ENCODE results near the gene VTI1A.

Gene VTI1A

DNA sequence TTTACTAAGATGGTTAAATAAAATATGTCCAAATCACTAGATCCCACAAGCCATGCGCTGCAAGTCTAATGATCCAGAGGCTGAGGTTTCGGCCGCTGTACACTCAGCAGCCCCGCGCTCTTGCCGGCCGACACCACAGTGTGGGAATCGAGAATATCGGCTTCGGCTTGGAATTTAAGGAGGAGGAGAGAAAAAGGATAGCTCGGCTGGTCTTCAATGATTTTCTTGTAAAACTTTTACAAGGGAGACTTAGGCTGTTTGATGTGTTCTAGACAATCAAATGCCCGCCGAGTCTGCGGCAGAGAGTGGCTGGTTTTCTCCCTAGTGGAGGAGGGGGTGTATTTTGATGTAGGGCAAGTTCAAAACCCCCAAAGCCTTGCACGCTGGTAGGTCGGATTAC is 384.8 kb downstream of the VTI1A start:
- DNase-seq = no peak

GRCh38 chr10:112832361-112832878 is 385.4 kb downstream of the VTI1A start:
- peak in 1 of 56 donors; percentile 10 for DNase-seq

DNA sequence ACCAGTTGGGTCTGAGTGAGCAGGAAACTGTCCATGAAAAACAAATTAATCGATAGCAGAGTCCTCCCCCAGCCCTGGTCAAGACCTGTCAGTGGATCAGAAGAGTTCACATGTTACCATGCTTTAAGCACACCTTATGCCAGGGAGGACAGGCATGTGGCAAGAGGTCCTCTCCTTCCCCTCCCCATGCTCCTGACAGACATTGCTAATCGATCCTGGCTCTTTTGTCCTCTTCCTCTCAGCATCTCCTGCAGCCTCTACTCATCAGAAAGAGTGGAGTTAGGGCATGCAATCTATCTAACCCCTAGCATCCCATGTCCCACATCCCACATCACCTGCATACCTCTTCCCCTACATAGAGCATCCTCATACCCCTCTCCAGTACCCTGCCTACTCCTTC is 385.9 kb downstream of the VTI1A start:
- no peak for DNase-seq

GRCh38 chr10:112834751-112835181 is 387.8 kb downstream of the VTI1A start:
- DNase-seq = no peak

DNA sequence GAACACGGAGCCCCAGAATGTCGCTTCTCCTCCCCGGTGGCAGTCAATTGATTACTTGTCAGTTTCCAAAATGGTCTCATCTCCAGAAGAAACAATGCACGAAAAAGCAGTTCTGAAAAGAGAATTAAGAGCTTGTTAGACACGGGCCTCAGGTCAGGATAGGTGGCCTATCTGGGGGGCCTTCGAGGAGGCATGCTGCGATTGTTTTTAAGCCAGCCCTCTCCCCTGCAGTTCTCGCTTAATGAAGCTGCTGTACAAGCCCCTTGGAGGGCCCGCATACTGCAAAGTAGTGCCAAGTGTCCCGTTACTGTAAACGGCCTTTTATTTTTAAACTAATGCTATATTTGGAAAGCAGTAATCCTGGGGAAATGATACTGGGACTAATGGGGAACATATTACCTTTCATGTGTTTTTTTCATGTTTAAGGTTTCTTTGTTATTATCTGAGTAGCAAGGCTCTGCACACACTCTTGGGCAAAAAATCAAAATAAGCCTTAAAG is 388.3 kb downstream of the VTI1A start:
- DNase-seq = no peak

DNA sequence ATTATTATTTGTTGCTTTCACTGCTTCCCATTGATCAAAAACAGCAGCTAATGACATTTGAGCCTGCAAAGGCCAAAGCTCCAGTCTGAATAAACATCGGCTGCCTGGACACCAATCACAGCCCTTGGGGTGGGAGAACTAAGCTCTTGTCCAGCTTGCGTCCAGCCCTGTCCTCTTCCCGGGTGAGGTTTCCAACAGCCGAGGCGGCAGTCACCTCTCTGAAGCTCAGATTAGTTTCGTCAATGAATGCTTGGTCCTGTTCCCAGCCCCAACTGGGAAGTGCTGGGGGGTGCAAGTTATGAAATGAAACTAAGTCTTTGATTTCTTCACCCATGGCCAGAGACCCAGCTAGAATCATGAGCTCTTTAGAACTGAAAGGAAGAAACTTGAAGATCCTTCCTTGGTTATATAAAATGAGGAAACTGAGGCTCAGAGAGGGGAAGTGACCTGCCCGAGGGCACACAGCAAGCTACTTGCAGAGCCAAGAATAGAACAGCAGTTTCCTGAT is 389.0 kb downstream of the VTI1A start:
- DNase-seq = peak in 3 of 56 donors; percentile 1 to 31 (median 12)

DNA sequence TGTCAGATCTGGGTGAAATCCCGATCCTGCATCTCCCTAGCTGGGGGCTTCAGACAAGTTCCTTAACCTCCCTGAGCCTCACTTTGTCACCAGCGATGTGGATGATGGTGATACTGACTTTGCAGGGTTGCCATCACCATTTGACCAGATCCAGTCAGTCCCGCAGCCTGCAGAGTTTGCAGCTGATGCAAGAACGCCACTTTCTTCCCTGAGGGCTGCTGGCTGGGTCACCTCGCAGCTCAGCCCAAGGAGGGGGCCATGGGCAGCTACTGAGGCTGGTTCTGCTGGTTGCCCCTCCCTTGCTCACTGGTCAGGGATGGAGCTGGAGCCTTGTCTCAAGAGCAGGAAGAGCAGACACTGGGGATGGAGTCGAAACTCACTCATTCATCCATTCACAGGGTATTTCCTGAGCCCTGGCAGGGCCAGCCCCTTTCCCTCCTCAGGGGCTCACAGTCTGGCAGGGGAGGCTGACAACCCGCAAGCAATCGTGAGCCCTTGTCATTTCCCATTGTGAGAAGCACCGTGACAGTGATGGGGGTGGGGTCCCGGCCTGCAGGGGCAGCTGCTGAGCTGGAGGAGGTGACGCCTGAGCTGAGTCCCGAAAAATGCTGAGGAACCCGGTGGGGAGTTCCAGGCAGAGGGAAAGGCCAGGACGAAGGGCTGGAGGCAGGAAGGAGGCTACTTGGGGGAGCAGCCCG is 391.9 kb downstream of the VTI1A start:
- no peak for DNase-seq

DNA sequence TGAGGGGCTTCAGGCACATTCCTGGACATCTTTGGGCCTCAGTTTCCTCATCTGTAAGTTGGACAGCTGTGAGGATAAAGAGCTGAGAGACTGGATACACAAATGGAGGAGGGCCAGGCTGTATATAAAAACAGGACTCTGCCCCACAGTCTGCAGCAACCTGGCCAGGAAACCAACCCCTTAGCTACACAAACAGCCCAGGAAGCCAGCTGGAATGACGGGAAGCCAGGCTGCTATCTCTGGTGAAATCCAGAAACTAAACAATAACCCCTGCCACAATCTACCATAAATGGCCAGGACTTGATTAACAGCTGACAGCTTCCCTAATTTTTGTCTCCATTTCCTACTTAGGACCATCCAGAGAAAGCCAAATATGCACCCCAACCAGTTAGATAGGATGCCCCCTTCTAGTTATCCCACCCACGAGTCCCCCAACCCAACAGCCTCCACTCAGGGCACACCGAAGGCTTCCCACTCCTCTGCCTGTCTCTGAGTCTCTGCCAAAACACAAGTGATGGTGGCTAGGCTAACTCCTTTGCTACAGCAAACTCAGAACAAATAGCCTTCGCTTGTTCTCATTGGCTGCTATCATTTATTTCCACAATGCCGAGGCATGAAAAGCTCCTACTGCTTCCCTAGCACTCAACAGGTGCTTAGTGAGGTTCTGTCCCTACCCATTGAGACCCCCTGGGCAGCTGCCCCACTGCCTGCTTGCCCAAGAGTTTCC is 393.1 kb downstream of the VTI1A start:
- no peak for DNase-seq

GRCh38 chr10:112841549-112841948 is 394.5 kb downstream of the VTI1A start:
- no peak for DNase-seq

DNA sequence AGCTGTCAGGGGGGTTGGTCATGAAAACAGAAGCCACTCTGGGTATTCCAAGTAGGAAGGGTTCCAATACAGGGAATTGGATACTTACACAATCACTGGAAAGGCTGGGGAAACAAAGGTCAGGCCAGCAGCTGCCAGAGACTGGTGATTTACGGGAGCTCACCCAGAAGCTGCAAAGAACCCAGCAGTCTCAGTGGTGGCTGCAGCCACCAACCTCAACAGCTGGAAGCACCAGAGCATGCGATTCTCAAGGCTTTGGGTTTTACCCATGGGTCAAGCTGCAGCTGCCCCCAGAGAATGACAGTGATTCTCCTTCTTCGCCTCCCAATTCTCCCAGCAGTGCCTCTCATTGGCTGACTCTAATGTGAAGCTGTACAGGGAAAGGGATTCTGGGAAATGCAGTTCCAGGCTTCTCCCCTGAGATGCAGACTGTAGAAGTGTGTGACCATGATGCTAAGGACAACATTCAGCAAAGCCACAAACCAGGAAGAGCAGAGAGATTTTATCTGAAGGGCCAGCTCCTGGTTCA is 395.9 kb downstream of the VTI1A start:
- peak in 2 of 56 donors; percentile 1 to 17 for DNase-seq

- no peak for DNase-seq
Measured at GRCh38 chr10:112843623-112844022, 396.6 kb downstream of the VTI1A start.

GRCh38 chr10:112844681-112845544 is 397.9 kb downstream of the VTI1A start:
- DNase-seq = no peak

DNA sequence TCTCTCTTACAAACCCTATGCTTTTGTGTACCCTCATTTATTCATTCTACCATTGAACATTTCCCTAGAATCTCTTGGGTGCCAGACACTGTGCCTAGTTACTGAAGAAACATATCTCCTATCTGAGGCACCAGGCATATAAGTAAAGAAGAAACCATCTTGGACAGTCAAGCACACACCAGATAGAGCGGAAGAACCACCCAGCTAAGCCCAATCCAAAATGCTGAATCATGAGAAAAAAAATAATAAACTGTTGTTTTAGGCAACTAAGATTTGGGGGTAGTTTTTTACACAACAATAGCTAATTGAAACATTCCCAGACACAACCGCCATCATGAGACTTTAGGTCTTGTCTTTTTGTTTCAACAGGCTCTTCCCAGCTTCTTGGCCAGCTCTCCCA is 400.8 kb downstream of the VTI1A start:
- no peak for DNase-seq

DNA sequence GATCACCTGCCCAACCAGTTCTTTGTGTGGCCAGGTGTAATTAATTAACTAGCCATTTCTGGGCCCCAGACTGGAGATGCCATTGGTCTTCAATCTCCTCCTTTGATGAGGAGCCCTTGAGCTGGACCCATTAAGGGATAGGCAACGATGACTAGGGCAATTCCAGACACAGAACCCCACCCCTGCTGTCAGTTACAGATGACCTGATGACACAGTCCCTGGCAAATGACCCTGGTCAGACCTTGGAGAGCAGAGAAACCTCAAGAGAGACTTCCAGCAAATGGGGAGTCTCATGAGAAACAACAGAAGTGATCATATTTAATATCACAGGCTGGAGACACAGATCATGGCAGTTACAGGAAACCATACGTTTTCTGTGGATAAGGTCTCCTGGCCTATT is 401.2 kb downstream of the VTI1A start:
- DNase-seq = no peak

DNA sequence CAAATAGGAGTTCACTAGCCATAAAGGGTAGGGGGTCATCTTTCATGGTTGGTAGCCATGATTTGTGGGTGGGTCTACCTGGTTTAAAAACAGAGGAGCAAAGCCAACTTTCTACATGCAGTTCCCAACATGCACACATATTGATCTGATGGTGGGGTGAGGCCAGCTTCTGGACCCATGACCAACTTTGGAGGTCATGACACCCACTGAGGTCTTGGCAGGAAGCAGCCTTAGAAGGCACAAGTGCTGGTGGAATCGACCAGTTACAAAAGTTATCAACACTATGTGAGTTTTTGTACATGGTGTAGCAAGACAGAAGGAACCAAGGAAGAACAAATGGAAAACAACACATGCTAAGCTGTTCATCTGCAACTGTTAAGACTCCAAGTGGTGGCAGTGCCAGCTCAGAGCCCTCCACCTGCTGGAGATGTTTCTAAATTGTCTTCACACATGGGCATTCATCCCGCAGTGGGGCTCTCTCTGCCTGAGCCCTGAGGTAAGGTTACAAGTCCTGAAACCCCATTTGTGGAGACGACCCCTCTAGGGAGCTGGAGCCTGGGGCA is 401.9 kb downstream of the VTI1A start:
- DNase-seq = no peak

- DNase-seq = no peak
Measured at GRCh38 chr10:112849546-112849945, 402.5 kb downstream of the VTI1A start.

- no peak for DNase-seq
Measured at GRCh38 chr10:112851181-112851580, 404.2 kb downstream of the VTI1A start.

GRCh38 chr10:112851588-112852211 is 404.7 kb downstream of the VTI1A start:
- no peak for DNase-seq

DNA sequence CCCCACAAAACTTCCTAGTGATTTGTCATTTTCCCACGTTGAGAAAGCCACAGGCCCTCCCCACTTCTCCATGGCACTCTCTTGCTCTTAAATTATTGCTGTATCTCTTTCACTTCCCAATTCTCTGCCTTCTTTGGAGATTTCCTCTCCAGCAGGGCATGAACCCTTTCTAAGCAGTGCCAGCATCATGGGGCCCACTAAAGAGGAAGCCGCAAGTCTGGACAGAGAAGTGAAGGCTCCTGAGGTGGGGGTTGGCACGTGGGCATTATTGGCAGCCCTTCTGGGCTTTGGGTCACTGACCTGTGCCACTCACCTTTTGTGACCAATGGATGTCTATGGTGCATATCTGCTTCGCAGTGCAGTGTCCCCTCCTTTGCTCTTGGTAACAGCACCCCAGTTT is 405.3 kb downstream of the VTI1A start:
- DNase-seq = peak in 14 of 56 donors; percentile 2 to 38 (median 16)

DNA sequence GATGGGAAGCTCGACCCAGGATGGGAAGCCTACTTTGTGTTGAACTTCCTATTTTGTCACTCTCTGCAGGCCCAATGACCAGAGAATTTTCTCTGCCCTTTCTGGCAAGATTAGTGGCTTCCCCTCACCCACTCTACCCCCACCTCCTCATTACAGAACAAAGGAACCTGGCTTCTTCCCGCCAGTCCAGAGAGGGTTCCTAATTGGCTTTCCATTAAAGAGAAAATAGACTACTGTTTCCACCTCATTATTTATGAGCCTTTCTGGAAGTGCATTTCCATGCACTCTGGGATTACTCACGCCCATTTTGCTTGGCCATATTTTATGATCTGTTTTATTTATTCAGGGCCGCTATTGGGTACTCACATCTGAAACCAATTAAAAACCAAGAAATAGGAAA is 408.1 kb downstream of the VTI1A start:
- no peak for DNase-seq
